Measurements from ENCODE around the gene PCAT7.

DNA sequence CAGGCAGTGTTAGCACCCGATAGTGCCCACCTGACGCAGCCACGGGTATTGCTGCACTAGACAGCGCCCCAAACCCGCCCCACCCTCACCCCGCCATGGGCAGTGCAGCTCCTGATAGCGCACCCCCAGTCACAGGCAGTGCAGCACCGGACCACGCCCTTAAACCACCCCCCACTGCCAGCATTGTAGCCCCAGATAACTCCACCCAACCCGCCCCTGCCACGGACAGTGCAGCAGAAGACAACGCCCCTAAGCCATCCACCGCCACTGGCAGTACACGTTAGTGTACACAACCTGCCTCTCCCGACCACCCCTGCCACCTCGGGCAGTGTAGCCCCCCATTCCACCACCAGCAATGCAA is 825 bp upstream of the PCAT7 start:
- TF ChIP-seq, protein P1, sequence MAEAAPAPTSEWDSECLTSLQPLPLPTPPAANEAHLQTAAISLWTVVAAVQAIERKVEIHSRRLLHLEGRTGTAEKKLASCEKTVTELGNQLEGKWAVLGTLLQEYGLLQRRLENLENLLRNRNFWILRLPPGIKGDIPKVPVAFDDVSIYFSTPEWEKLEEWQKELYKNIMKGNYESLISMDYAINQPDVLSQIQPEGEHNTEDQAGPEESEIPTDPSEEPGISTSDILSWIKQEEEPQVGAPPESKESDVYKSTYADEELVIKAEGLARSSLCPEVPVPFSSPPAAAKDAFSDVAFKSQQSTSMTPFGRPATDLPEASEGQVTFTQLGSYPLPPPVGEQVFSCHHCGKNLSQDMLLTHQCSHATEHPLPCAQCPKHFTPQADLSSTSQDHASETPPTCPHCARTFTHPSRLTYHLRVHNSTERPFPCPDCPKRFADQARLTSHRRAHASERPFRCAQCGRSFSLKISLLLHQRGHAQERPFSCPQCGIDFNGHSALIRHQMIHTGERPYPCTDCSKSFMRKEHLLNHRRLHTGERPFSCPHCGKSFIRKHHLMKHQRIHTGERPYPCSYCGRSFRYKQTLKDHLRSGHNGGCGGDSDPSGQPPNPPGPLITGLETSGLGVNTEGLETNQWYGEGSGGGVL (tag by site-specific recombination; IDR thresholded peaks at IDR 0.05), result no peak
- no peak for TF ChIP-seq ZNF596 (tag by site-specific recombination; IDR thresholded peaks at IDR 0.05)
- TF ChIP-seq, protein P2, sequence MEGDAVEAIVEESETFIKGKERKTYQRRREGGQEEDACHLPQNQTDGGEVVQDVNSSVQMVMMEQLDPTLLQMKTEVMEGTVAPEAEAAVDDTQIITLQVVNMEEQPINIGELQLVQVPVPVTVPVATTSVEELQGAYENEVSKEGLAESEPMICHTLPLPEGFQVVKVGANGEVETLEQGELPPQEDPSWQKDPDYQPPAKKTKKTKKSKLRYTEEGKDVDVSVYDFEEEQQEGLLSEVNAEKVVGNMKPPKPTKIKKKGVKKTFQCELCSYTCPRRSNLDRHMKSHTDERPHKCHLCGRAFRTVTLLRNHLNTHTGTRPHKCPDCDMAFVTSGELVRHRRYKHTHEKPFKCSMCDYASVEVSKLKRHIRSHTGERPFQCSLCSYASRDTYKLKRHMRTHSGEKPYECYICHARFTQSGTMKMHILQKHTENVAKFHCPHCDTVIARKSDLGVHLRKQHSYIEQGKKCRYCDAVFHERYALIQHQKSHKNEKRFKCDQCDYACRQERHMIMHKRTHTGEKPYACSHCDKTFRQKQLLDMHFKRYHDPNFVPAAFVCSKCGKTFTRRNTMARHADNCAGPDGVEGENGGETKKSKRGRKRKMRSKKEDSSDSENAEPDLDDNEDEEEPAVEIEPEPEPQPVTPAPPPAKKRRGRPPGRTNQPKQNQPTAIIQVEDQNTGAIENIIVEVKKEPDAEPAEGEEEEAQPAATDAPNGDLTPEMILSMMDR (tag by site-specific recombination; IDR thresholded peaks at IDR 0.05), result no peak
- TF ChIP-seq SCRT2 (tag by site-specific recombination; IDR thresholded peaks at IDR 0.05), result no peak
- TF ChIP-seq, protein P3, sequence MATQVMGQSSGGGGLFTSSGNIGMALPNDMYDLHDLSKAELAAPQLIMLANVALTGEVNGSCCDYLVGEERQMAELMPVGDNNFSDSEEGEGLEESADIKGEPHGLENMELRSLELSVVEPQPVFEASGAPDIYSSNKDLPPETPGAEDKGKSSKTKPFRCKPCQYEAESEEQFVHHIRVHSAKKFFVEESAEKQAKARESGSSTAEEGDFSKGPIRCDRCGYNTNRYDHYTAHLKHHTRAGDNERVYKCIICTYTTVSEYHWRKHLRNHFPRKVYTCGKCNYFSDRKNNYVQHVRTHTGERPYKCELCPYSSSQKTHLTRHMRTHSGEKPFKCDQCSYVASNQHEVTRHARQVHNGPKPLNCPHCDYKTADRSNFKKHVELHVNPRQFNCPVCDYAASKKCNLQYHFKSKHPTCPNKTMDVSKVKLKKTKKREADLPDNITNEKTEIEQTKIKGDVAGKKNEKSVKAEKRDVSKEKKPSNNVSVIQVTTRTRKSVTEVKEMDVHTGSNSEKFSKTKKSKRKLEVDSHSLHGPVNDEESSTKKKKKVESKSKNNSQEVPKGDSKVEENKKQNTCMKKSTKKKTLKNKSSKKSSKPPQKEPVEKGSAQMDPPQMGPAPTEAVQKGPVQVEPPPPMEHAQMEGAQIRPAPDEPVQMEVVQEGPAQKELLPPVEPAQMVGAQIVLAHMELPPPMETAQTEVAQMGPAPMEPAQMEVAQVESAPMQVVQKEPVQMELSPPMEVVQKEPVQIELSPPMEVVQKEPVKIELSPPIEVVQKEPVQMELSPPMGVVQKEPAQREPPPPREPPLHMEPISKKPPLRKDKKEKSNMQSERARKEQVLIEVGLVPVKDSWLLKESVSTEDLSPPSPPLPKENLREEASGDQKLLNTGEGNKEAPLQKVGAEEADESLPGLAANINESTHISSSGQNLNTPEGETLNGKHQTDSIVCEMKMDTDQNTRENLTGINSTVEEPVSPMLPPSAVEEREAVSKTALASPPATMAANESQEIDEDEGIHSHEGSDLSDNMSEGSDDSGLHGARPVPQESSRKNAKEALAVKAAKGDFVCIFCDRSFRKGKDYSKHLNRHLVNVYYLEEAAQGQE (tag by site-specific recombination; IDR thresholded peaks at IDR 0.05), result no peak
- TF ChIP-seq, protein P4, sequence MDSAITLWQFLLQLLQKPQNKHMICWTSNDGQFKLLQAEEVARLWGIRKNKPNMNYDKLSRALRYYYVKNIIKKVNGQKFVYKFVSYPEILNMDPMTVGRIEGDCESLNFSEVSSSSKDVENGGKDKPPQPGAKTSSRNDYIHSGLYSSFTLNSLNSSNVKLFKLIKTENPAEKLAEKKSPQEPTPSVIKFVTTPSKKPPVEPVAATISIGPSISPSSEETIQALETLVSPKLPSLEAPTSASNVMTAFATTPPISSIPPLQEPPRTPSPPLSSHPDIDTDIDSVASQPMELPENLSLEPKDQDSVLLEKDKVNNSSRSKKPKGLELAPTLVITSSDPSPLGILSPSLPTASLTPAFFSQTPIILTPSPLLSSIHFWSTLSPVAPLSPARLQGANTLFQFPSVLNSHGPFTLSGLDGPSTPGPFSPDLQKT (IDR thresholded peaks at IDR 0.05; ENCODE audit: borderline replicate concordance, low read depth, low read length), result no peak
- TF ChIP-seq ZNF350 (tag by site-specific recombination; IDR thresholded peaks at IDR 0.05), result no peak

All from HEK293 (cell line).